Keratinocyte (primary cell): ENCODE measurements around the gene PRG3. TPM values are rescaled to one million over a fixed set of nuclear protein-coding genes. Genes with fewer than 3 reads are reported as not detected.

ENCODE experiments used
- DNase-seq: peaks from one replicate; pipeline ENCODE4 v3.0.0-alpha.2; 2011; ENCODE audit warnings: low read depth, missing footprints, low spot score
- FAIRE-seq: peaks from 2 replicates; lab custom pipeline; 2011; peaks lifted over from hg19 to GRCh38; lab: Jason Lieb, UNC
- H2AFZ ChIP-seq: 2 replicates; pipeline ENCODE4 v1.6.0; 2012; ENCODE audit warnings: low read length, control low read depth, inconsistent platforms; ENCODE audit not compliant: control insufficient read depth
- H3K27ac ChIP-seq: 2 replicates; pipeline ENCODE4 v1.5.1; 2011; ENCODE audit warnings: low read length; ENCODE audit not compliant: control insufficient read depth, insufficient read depth
- H3K27me3 ChIP-seq: 3 replicates; pipeline ENCODE4 v1.6.0; 2011; ENCODE audit warnings: low read length; ENCODE audit not compliant: control insufficient read depth, insufficient read depth; ENCODE audit errors: extremely low read depth
- H3K36me3 ChIP-seq, 2 experiments: 2 replicates in 1 of 2; 3 replicates in 1 of 2; pipeline ENCODE4 v1.5.1; 2011; ENCODE audit warnings: low read length in 2 of 2, mild to moderate bottlenecking in 1 of 2; ENCODE audit not compliant: control insufficient read depth in 2 of 2, insufficient read depth in 2 of 2; ENCODE audit errors: extremely low read depth in 1 of 2
- H3K4me1 ChIP-seq: 3 replicates; pipeline ENCODE4 v1.5.1; 2011; ENCODE audit warnings: low read length; ENCODE audit not compliant: control insufficient read depth, insufficient read depth; ENCODE audit errors: extremely low read depth
- H3K4me2 ChIP-seq: 3 replicates; pipeline ENCODE4 v1.6.0; 2011; ENCODE audit warnings: low read depth, low read length; ENCODE audit not compliant: control insufficient read depth, insufficient read depth; ENCODE audit errors: extremely low read depth
- H3K4me3 ChIP-seq, 3 experiments: fragments of 200-600 bp in 1 of 3; sonication (generic) in 1 of 3; 2 replicates in 2 of 3; 3 replicates in 1 of 3; pipeline ENCODE4 v1.5.1; 2011 to 2016; ENCODE audit warnings: low read length in 3 of 3, mild to moderate bottlenecking in 3 of 3, control low read depth in 2 of 3, inconsistent platforms in 1 of 3, low read depth in 1 of 3, mixed read lengths in 1 of 3, mixed run types in 1 of 3, moderate library complexity in 1 of 3; ENCODE audit not compliant: control insufficient read depth in 2 of 3, insufficient read depth in 2 of 3; ENCODE audit errors: extremely low read depth in 1 of 3
- H3K79me2 ChIP-seq: 2 replicates; pipeline ENCODE4 v1.6.0; 2012; ENCODE audit warnings: low read length; ENCODE audit not compliant: control insufficient read depth, insufficient read depth
- H3K9ac ChIP-seq: 3 replicates; pipeline ENCODE4 v1.6.0; 2011; ENCODE audit warnings: low read length; ENCODE audit not compliant: control insufficient read depth, insufficient read depth; ENCODE audit errors: extremely low read depth
- H3K9me1 ChIP-seq: 3 replicates; pipeline ENCODE4 v1.6.0; 2011; ENCODE audit warnings: low read length; ENCODE audit not compliant: control insufficient read depth, insufficient read depth; ENCODE audit errors: extremely low read depth
- H3K9me3 ChIP-seq: 2 replicates; pipeline ENCODE4 v1.5.1; 2012; ENCODE audit warnings: low read depth, low read length; ENCODE audit not compliant: control insufficient read depth
- H4K20me1 ChIP-seq: 3 replicates; pipeline ENCODE4 v1.6.0; 2011; ENCODE audit warnings: low read length; ENCODE audit not compliant: control insufficient read depth, insufficient read depth; ENCODE audit errors: extremely low read depth
- EZH2 ChIP-seq: IDR thresholded peaks from one replicate; pipeline ENCODE4 v1.6.1; 2012; ENCODE audit warnings: inconsistent platforms, mild to moderate bottlenecking, low read length, moderate library complexity
- dilution Hi-C: fragments of 300-500 bp; cut with MboI; formaldehyde crosslinking; loops from one replicate; pipeline ENCODE4 v1.7.0; 2020; ENCODE audit warnings: low sequenced_read_pairs; ENCODE audit not compliant: extremely low pct_ligation_motif_present
- polyA plus RNA-seq, 5 experiments: library from polyadenylated mRNA; depleted of rRNA in 3 of 5; stranded (reverse) in 3 of 5; stranded (forward) in 1 of 5; unstranded in 1 of 5; fragments of >200 nt; gene quantifications; 1 replicate in 1 of 5; 2 replicates in 3 of 5; 3 replicates in 1 of 5; pipeline versions ENCODE4 v1.2.1 to v1.2.3, GENCODE V29; 2011 to 2012; ENCODE audit warnings: missing spikeins in 2 of 5, low read depth in 1 of 5, low replicate concordance in 1 of 5
- TF ChIP-seq, protein P1 (sequence below), 3 experiments: IDR thresholded peaks in 1 of 3; conservative IDR thresholded peaks in 1 of 3; optimal IDR thresholded peaks in 1 of 3; 2 replicates in 2 of 3; 3 replicates in 1 of 3; pipeline versions ENCODE3 to v1.5.1; 2011; ENCODE audit warnings: low read length in 3 of 3, mild to moderate bottlenecking in 3 of 3, moderate library complexity in 2 of 3, control low read depth in 1 of 3, inconsistent platforms in 1 of 3; ENCODE audit not compliant: insufficient read depth in 2 of 3; ENCODE audit errors: extremely low read depth in 1 of 3

The PRG3 gene
- polyA plus RNA-seq, 1 donor (not counting 4 experiments of a cell fraction or from before 2014, with no cell fraction given), result not detected

DNA sequence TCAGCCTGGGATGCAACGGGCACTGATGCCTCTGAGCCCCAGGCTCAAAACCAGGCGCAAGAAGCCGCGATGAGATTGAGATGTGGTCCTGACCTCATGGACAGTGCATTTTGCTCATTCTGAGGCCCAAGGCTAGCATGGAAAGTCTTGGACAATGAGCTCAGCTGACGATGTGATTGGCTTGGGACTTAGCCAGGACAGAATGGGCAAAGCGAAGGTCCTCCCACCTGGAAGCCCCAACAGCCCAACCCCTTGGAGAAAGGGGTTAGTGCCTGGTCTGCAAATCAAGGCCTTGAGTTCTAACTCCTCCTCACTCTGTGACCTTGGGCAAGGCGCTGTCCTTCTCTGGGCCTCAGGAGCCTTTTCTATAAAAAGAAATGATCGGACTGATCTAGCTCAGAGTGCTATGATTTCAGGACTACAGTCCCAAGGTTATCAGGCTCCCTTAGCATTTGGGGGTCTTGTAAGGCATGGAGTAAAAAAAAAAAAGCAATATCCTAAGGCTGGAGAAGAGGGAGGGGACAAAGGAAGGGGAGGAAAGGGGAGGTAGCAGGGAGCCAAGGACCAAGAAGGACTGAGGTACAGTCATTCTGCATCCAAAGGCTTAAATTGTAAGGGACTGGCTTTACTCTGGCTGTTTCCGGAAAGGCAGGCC is 43.3 kb upstream of the PRG3 start:
- TF ChIP-seq EZH2, result no peak
- TF ChIP-seq, protein P1, sequence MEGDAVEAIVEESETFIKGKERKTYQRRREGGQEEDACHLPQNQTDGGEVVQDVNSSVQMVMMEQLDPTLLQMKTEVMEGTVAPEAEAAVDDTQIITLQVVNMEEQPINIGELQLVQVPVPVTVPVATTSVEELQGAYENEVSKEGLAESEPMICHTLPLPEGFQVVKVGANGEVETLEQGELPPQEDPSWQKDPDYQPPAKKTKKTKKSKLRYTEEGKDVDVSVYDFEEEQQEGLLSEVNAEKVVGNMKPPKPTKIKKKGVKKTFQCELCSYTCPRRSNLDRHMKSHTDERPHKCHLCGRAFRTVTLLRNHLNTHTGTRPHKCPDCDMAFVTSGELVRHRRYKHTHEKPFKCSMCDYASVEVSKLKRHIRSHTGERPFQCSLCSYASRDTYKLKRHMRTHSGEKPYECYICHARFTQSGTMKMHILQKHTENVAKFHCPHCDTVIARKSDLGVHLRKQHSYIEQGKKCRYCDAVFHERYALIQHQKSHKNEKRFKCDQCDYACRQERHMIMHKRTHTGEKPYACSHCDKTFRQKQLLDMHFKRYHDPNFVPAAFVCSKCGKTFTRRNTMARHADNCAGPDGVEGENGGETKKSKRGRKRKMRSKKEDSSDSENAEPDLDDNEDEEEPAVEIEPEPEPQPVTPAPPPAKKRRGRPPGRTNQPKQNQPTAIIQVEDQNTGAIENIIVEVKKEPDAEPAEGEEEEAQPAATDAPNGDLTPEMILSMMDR (optimal IDR thresholded peaks at IDR 0.05 in 1 of 3, IDR thresholded peaks at IDR 0.05 in 1 of 3, conservative IDR thresholded peaks at IDR 0.05 in 1 of 3; ENCODE audit: extremely low read depth in 1 of 3, insufficient read depth in 2 of 3, low read length in 3 of 3), result no peak
- peak; percentile 74 for FAIRE-seq
- no peak for DNase-seq
- peak overlapping the region in 1 of 3 experiments; percentile 36 for H3K4me3 ChIP-seq
- peak overlapping the region; percentile 91 for H3K9ac ChIP-seq
- peak overlapping the region; percentile 98 for H3K27ac ChIP-seq
- peaks cover 3 to 23% of the 10 kb centered on the region in 2 experiments for H3K36me3 ChIP-seq
- H4K20me1 ChIP-seq, result no peaks in the 10 kb centered on the region
- H3K79me2 ChIP-seq, result peaks cover 39% of the 10 kb centered on the region
- dilution Hi-C loops, result no loop called here
- peak overlapping the region; percentile 75 for H3K4me2 ChIP-seq
- H3K4me1 ChIP-seq, result peaks cover 42% of the 10 kb centered on the region
- H3K9me1 ChIP-seq, result no peaks in the 10 kb centered on the region
- no peak overlapping the region for H2AFZ ChIP-seq
- no peaks in the 10 kb centered on the region for H3K27me3 ChIP-seq
- H3K9me3 ChIP-seq, result no peaks in the 10 kb centered on the region

- Histone ChIP-seq H4K20me1 (peaks cover 2% of the 10 kb centered on the region), H3K79me2 (peaks cover 42% of the 10 kb centered on the region), H3K4me1 (peaks cover 37% of the 10 kb centered on the region), H3K4me2 (no peak overlapping the region), H3K4me3 (no peak overlapping the region), H2AFZ (no peak overlapping the region), H3K9me1 (no peaks in the 10 kb centered on the region), H3K27ac (no peak overlapping the region), H3K9me3 (no peaks in the 10 kb centered on the region), H3K36me3 (peaks cover 4 to 38% of the 10 kb centered on the region in 2 experiments), H3K9ac (no peak overlapping the region), H3K27me3 (no peaks in the 10 kb centered on the region)
- no peak for FAIRE-seq
- dilution Hi-C loops, result no loop called here
- DNase-seq, result no peak
- TF ChIP-seq EZH2, result no peak
- TF ChIP-seq, protein P1 (optimal IDR thresholded peaks at IDR 0.05 in 1 of 3, IDR thresholded peaks at IDR 0.05 in 1 of 3, conservative IDR thresholded peaks at IDR 0.05 in 1 of 3; ENCODE audit: extremely low read depth in 1 of 3, insufficient read depth in 2 of 3, low read length in 3 of 3), result no peak
Measured at GRCh38 chr11:57422669-57423068, 41.7 kb upstream of the PRG3 start.
